Activated CD8-positive, alpha-beta memory T cell treated with anti-CD3 and anti-CD28 coated beads for 4 hours (primary cell): Measurements from ENCODE around the gene OPN4.
A peak's percentile ranks its signal among the peaks of the same experiment; 100 is the strongest.

Experiments
- DNase-seq, 2 donors: peaks; one replicate each; pipeline ENCODE4 v3.0.0-alpha.2; 2020; ENCODE audit warnings: low read depth in 2 of 2

OPN4 gene

GRCh38 chr10:86678999-86679792, 24.8 kb downstream of the OPN4 start:
- no peak for DNase-seq

- DNase-seq = no peak
Measured at GRCh38 chr10:86681047-86681446, 26.7 kb downstream of the OPN4 start.

GRCh38 chr10:86681722-86682386, 27.5 kb downstream of the OPN4 start:
- no peak for DNase-seq

- no peak for DNase-seq
Measured at GRCh38 chr10:86682675-86683074, 28.3 kb downstream of the OPN4 start.

- DNase-seq = no peak
Measured at GRCh38 chr10:86684331-86685097, 30.2 kb downstream of the OPN4 start.

GRCh38 chr10:86685416-86685815, 31.1 kb downstream of the OPN4 start:
- DNase-seq = no peak

- DNase-seq = no peak
Measured at GRCh38 chr10:86685893-86686632, 31.7 kb downstream of the OPN4 start.

GRCh38 chr10:86686972-86687371, 32.6 kb downstream of the OPN4 start:
- no peak for DNase-seq

- no peak for DNase-seq
Measured at GRCh38 chr10:86687750-86688149, 33.4 kb downstream of the OPN4 start.

- peak in 1 of 2 donors; percentile 13 for DNase-seq
Measured at GRCh38 chr10:86688398-86688921, 34.1 kb downstream of the OPN4 start.

GRCh38 chr10:86689146-86689545, 34.8 kb downstream of the OPN4 start:
- no peak for DNase-seq

GRCh38 chr10:86690231-86690630, 35.9 kb downstream of the OPN4 start:
- no peak for DNase-seq

GRCh38 chr10:86690657-86691084, 36.3 kb downstream of the OPN4 start:
- DNase-seq = no peak

GRCh38 chr10:86691333-86692022, 37.1 kb downstream of the OPN4 start:
- no peak for DNase-seq

- no peak for DNase-seq
Measured at GRCh38 chr10:86692023-86692514, 37.7 kb downstream of the OPN4 start.

GRCh38 chr10:86692664-86693063, 38.3 kb downstream of the OPN4 start:
- DNase-seq = no peak

- no peak for DNase-seq
Measured at GRCh38 chr10:86693275-86693674, 38.9 kb downstream of the OPN4 start.

GRCh38 chr10:86693721-86694369, 39.5 kb downstream of the OPN4 start:
- peak in 1 of 2 donors; percentile 9 for DNase-seq

GRCh38 chr10:86698207-86698940, 44.0 kb downstream of the OPN4 start:
- no peak for DNase-seq

- no peak for DNase-seq
Measured at GRCh38 chr10:86699125-86699524, 44.8 kb downstream of the OPN4 start.
